ENCODE results near the gene FSHB.
"Not testable (repeated sequence)": the region's sequence is repeated elsewhere in the genome, so short reads cannot be mapped to it uniquely, and the experiment has no call there.

FSHB gene

DNA sequence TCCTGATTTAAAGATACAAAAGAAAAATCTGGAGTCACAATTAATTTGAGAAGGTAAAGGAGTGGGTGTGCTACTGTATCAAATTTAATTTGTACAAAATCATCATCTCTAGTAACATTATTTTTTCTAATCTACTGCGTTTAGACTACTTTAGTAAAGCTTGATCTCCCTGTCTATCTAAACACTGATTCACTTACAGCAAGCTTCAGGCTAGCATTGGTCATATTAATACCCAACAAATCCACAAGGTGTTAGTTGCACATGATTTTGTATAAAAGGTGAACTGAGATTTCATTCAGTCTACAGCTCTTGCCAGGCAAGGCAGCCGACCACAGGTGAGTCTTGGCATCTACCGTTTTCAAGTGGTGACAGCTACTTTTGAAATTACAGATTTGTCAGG lies at the start of gene FSHB:
TSS of gene FSHB (plus strand) at position 301 of the 400 bp plus-strand sequence. CDS start 889 bp downstream, outside the sequence.
- no peak for DNase-seq

DNA sequence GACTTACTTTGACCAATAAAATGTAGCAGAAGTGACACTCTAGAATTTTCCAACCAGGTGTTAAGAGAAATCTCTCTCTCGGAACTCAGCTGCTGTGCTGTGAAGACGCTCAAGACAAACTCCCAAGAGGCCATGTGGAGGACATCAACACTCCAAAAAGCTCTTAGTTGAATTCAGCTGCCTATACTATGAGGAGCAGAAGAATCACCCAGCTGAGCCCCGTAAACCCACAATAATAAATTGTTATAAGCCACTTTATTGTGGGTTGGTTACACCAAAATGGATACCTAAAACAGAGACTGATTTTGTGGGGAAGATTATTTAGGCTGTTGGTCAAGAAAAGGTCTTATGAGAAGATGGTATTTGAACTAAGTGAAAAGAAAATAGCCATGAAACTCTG lies 44.1 kb upstream of the FSHB start:
- no peak for DNase-seq

DNA sequence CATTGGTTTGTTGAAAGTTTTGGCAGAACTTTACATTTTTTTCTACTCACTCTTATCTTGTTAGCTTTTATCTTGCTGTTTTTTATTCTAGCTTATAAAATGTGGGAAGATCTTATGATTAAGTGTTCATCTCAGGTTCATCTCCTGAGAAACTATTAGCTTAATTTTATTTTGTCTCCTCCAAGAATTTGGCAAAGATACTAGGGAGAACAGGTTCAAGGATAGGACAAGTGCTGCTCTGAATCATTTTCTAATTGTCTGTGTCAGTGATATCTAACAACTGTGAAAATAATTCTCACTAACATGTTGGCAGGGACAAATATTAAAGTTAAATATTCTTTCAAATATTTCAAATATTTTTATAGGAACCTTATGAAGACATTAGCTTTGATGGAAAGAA lies 38.2 kb upstream of the FSHB start:
- no peak for DNase-seq

DNA sequence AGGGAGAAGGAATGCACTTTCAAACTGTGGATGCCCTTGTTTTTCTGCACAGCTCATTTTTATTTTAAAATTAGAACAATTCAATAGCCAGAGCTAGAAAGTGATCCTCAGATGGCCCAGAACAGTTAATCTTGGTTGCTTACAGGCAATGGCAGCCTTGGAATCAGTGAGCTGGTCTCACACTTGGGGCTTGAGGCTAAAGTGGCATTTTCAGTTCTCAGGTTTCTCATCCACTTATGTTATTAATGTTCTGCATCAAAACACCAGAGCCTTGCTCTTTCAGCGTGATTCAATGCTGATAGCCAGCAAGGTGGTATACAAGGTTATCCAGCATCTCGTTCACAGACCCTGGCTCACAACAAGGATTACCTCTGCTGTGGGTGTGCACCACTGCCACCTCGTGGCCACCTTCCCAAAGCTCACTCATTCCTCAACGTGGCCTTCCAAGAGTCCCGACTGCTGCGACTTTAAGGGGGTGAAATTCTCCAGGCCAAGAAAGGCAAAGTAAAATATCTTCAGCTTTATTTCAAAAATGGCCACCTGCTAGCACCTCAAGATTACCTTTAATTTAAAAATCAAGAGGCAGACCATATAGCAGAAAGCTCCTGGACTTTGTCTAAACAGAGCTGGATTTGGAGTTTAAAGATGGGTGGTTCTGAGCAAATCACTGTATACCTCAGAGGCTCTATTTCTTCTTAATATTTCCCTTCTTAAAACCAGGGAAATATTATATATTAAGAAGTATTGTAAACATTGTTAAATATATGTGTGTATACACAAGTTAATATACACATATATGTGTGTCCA lies 34.2 kb upstream of the FSHB start:
- DNase-seq: peak; percentile 62 to 65

DNA sequence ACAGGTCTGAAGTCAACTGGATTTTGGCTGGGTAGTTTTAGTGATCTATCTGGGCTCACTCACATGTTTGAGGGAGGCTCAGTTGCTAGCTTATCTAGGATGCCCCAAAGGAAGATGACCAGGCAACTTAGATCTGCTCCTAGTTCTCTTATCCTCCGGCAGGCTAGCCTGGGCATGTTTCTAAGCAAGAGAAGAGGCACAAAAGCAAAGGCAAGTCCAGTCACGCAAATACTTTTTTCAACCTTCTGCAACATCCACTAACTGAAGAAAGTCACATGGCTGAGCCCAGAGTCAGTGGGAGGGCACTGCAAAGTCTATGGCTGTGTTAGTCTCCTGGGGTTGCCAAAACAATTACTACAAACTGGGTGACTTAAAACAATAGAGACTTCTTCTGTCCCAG lies 32.9 kb upstream of the FSHB start:
- no peak for DNase-seq

DNA sequence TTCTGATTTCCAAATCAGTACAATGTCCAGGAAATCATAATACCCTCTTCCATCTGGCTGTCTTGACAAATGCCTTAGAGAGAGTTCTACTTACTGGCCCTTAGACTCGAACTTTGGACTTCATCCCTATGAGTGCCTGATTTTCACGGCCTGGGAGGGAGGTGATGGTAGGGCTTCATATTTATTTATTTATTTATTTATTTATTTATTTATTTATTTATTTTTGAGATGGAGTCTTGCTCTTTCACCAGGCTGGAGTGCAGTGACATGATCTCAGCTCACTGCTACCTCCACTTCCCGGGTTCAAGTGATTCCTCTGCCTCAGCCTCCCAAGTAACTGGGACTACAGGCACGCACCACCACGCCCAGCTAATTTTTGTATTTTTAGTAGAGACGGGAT lies 27.8 kb upstream of the FSHB start:
- not testable (repeated sequence) for DNase-seq

DNA sequence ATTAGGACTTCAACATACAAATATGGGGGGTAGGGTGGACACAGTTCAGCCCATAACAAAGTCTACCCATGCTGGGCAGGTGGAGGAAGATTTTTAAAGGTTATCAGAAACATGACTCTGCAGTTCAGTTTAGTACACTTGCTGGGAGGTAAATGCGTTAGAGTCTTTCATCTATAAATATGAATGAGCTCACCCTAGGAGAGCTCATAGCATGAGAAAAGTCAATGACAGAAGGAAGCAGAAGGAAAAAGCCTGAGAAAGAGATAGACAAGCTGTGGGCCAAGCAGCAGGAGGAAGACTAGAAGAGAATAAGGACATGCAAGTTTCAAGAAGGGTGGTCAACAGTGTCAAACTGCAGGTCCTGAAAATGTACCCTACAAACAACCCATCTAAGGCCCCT lies 27.0 kb upstream of the FSHB start:
- DNase-seq: no peak

DNA sequence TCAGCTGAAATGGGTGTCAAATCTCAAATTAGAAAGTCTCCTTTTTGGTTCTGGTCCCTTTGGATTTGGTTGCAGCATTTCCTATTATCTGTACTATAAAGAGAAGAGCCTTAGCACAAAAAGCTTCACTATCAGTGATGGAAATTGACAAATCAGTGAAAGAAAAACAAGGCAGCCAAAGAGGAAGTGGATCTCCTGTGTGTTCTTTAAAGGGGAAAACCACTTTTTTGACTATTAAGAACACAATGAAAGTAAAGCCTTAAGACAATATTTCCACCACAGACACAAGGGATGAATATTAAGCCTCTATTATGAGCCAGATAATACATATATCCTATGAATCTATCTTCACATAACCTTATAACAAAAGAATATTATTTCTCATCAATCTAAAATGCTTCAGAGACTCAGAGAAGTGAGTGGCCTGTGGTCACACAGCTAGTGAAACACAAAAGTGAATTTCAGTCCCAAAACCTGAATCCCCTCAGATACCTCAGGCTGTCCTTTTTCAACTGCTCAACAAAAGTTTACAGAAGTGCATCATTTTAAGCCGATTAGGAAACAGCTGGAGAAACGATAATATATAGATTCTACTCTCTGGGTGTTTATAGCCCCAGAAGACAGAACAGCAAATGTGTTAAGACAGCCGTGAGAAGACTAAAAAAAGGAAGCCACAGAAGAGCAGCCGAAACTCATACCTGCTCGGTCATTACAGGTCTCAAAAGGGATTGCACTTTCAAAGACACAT lies 24.4 kb upstream of the FSHB start:
- DNase-seq: no peak

DNA sequence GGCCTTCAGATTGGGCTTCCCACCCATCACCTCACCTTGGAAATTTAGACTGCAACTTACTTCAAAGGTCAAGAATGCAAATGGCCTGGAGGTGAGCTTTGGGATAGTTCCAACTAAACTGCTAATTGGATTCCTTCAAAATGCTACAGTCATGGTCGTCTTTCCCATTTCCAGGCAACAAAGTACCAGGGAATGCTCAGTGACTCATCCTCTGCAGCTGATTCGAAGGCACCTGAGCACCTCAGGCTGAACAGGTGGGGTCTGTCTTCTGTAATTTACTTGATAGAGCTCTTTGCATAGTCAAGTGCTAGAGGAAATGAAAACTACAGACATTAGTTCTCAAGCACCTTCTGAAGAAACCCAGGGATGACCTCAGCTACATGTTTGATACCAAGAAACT lies 20.5 kb upstream of the FSHB start:
- DNase-seq: no peak

DNA sequence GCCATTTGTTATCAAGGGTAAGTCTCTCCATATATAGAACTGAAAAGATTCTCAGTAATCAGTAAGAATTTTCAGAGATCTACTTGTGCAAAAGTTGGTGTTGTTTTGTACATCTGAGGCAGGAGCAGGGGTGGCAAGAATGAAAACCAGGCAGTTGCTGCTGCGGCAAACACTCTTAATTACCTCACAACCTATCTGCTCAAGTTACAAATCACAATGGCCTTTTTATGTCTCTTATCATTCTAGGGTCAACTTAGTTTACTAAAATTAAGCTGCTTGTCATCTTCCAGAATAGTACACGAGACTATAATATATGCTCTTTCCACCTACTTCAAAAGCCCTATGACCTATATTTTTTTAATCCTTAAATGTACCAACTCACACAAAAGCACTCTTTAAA lies 14.3 kb upstream of the FSHB start:
- DNase-seq: no peak

DNA sequence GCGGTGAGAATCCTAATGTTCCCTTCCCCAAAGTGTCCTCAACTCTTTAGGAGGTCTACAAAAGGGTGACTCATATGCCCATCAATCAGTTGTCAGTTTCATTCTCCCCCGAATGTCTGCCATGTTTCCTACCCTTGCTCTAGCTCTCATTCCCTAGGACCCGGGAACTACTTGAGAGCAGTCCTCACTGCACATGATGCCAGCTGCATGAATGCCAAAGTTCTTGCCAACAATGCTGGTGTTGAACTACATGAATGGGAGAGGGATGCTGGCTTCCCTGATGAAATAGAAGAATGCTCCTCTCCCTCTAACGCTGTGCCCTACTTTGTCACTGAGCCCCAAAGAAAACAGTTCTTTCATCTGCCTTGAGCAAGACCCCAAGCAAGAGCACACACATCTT lies 12.5 kb upstream of the FSHB start:
- DNase-seq: no peak

DNA sequence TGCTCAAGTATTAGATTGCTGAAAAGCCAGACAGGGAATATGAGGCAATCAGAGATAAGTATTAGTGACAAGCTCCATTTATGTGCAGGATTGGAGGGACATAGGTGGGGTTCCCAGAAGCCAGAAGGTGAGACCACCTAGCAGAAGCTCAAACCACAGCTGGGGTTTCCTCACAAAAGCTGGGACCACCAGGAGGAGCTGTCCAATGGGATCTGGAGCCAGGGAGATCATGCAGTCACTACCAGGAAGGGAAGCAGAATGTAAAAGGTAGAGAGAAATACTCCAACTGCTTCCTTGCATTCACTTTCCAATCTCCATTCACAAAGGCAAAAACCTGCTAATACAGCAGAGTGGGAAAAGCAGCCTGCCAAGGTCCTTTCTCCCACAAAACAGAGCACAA lies 5.2 kb upstream of the FSHB start:
- no peak for DNase-seq

DNA sequence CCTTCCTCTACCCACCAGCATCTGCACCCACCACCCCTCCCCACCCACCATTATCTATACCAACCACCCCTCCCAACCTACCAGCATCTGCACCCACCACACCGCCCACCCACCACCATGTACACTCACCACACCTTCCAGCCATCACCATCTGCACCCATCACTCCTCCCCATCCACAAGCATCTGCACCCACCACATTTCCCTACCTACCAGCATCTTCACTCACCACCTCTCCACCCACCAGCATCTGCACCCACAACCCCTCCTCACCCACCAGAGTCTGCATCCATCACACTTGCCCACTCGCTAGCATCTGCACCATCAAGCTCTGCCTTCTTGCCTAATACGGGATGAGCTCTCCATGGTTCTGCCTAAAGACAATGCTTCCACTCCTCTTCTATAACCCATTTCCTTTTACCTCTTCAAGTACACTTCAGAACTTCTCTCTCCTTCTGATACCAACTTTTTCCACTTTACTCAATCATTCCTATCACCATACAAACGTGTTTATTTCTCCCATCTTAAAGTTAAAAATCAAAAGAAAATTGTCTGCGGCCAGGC lies 2.4 kb upstream of the FSHB start:
- no peak for DNase-seq

DNA sequence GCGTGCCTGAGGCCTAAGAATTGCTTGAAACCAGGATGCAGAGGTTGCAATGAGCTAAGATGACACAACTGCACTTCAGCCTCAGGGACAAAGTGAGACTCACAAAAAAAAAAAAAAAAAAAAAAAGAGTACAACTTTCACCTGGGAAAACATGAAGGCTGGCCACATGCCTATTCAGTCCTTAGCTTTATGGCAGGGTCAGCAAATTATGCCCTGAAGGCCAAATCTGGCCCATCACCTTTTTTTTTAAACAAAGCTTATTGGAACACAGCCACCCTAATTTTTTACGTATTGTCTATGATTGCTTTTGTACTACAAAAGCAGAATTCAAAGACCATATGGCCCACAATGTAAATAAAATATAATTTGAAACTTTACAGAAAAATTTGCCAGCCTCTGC lies 8.2 kb downstream of the FSHB start:
- no peak for DNase-seq

DNA sequence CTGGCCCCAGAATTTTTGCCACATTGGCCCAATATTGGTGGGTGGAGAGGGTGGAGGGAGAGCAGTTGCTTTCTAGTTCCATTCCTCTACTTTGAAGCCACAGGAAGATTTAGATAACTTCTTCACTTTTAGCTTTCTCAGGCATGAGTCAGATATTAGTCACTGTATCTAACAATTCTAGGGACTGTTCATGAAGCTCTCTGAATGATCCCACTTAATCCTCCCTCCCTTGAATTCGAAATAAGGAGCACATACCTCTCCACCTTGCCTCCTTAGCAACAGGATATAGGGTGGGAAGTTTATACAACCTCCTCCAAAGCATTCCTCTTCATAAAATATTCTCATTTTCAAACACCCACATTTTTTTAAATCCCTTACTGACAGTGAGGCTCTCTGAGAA lies 13.5 kb downstream of the FSHB start:
- no peak for DNase-seq

DNA sequence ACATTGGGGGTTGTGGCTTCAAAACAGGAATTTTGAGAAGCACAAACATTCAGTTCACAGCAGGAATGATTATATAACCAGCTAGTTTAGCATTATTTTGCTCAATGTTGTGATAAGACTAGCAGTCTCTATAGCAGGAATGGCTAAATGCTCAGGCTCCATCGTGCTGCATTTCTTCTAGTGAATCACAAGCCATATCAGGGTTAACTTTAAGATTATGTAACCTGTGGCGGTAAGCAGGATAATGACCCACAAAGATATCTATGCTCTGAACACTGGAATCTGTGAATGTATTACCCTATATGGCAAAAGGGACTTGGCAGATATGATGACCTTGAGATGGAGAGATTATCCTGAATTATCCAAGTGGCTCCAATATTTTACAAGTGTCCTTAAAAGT lies 14.8 kb downstream of the FSHB start:
- DNase-seq: no peak

DNA sequence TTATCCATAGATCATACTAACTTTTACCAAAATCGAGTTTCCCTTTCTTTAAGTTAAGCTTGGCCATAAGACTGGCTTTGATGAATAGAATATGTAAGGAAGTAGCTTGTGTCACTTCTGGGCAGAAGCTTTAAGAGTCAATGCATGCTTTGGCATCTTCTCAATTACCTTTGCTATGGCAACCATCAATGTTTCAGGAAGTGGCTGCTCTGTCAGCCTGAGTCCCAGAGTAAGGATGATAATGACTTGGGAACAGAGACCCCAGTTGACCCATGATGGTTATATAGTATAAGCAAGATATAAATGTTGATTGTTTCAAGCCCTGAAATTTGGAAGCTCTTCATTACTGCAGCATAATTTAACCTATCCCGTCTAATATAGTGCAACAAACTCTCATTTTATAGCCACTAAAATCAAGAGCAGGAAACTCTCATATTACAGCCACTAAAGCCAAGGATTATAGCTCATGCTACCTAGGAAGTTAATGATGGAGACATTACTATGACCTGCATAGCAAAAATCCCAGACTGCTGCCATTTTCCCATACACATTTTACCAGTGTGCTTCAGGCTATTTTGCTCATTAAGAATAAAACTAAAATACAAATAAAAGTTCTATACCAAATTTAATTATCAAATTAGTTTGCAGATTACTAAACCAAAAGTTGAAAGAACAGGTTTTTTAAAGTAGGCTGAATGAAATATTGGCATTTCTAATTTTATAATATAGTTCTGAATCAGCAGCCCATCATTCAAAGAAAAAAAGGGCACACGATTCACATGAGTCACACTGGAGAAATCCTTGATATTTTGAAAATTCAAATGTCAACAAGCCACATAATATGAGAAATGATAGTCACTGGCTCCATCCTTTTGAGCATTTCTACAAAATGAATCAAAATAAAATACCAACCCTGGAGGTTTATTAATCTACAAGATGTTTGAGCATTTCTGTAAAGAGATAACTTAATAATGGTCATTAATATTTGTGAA lies 23.8 kb downstream of the FSHB start:
- DNase-seq: no peak

DNA sequence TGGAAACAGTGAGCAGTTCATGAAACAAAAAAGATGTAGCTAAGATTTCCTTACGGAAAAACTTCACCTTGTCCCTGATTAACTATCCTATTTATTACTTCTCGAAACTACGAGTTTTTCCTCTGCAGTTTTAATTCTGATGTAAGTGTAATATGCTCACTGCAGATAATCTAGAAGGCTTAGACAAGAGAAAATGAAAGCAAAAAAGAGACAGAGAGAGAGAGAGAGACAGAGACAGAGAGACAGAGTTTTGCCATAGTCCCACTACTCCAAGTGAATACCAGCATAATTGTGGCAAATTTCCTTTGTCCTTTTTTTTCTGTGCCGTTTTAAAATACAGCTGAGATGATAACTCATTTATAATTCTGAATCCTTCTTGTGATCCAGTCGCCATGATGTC lies 24.8 kb downstream of the FSHB start:
- no peak for DNase-seq

DNA sequence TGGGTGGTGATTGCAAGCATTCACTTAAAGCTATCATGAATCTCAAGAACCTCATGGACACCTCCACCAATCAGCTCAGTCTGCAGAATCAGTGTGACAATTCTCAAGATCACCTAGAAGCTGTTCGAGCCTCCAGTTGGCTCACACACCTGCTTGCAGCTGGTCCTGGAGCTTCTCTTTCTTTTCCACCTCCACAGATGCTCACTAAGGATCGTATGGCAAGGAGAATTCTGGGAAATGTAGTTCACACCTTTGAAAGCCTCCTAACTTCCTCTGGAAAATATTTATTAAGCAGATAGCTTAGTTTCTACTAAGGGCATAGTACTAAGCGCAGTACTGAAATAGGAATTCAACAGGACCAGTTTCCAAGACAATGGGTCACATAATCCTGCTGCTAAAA lies 26.2 kb downstream of the FSHB start:
- DNase-seq: no peak

DNA sequence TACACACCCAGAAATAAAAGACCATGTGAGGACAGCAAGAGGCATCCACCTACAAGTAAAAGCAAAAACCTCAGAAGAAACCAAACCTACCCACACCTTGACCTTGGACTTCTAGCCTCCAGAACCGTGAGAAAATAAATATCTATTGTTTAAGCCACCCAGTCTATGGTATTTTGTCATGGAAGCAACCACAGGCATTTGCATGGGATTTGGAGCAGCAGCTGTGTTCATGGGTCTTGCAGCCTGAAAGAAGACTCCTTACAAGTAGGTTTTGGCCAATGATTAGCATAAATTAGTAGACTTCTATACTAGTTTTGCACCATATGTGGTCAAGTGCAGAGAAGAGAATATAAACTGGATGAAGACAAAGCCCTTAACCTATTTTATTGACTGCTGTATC lies 27.9 kb downstream of the FSHB start:
- DNase-seq: no peak

DNA sequence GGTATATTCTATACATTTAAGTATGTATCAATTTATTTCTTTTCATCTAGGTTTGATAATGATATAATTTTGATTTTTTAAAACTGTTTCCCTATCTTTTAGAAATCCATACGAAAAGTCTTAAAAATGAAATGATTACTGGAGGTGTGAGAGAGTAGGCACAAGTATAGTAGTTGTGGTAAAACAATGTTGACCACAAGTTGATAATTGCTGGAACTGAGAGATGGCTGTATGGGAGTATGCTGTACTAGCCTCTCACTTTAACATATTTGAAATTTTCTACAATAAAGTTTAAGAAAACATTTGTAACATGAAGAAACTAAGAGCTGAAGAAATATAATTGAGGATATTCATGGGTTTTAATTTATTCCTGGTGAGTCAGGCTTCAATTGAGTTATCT lies 30.0 kb downstream of the FSHB start:
- no peak for DNase-seq

DNA sequence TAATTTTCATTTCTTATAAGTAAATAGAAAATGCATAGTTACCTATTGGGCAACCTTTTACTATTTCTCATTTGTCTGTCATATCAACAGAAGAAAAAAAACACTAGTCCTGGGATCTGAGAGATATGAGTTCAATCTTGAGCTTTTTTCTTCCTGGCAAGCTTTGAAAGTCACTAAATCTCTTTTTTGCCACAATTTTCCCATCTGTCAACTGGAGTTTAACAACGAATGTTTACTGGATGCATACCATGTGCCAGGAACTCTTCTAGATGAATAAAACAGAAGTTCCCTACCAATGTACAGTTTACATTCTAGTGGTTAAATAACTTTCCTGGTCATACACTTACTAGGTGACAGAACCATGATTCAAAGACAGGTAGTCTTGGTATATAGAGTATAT lies 31.0 kb downstream of the FSHB start:
- no peak for DNase-seq

DNA sequence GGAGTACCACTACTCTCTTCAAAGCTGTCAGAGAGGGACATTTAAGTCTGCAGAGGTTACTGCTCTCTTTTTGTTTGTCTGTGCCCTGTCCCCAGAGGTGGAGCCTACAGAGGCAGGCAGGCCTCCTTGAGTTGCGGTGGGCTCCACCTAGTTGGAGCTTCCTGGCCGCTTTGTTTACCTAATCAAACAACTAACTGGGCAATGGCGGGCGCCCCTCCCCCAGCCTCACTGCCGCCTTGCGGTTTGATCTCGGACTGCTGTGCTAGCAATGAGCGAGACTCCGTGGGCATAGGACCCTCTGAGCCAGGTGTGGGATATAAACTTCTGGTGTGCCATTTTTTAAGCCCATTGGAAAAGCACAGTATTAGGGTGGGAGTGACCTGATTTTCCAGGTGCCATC lies 37.8 kb downstream of the FSHB start:
- DNase-seq: not testable (repeated sequence)

Data from activated T-cell treated with anti-CD3 and anti-CD28 coated beads, Interleukin-2, amount 50 U/mL, for 48 hours (primary cell).